ENCODE results near the gene GDPD1.

- TF ChIP-seq CTCF (IDR thresholded peaks at IDR 0.05) (no peak), POLR2A (IDR thresholded peaks at IDR 0.05) (no peak)
Measured at GRCh38 chr17:59287891-59288290, 67.6 kb downstream of the GDPD1 start.
